ENCODE measurements around the gene FTO. TPM values are rescaled to one million over a fixed set of nuclear protein-coding genes. Genes with fewer than 3 reads are reported as not detected.

Gene FTO
- total and polyA plus RNA-seq, 2 of the 8 experiments (the other 6 are each of a cell fraction or from before 2014, with no cell fraction given), result 34.5 to 59.8 TPM

GRCh38 chr16:53886482-53887378, 182.8 kb downstream of the FTO start:
- H3K9ac ChIP-seq (replicated peaks in 1 of 4; ENCODE audit: extremely low read depth in 1 of 4, low read depth in 3 of 4, low read length in 3 of 4), result no peak overlapping the region
- H2AFZ ChIP-seq (ENCODE audit: low read length), result no peak overlapping the region
- H2BK15ac ChIP-seq (ENCODE audit: low read length), result no peak overlapping the region
- H3K4me3 ChIP-seq (ENCODE audit: extremely low read depth in 1 of 4, insufficient read depth in 2 of 4, low read depth in 3 of 4, low read length in 4 of 4), result no peak overlapping the region
- no peak overlapping the region for H3K14ac ChIP-seq (ENCODE audit: insufficient read length)
- H4K8ac ChIP-seq (ENCODE audit: extremely low read depth, insufficient read depth, low read length), result no peak overlapping the region
- no peak overlapping the region for H3K18ac ChIP-seq (ENCODE audit: extremely low read depth, low read length)
- no peak overlapping the region for H4K91ac ChIP-seq (replicated peaks; ENCODE audit: insufficient read length, low read length)
- no peaks in the 10 kb centered on the region; a peak in 1 of 4 replicates for H3K9me3 ChIP-seq (ENCODE audit: insufficient read depth in 2 of 2, low read depth in 1 of 2, low read length in 1 of 2)
- H3K56ac ChIP-seq (replicated peaks; ENCODE audit: insufficient read length, low read depth, low read length), result no peak overlapping the region
- H4K20me1 ChIP-seq (replicated peaks in 1 of 2; ENCODE audit: control insufficient read depth in 1 of 2, insufficient read depth in 2 of 2, low read length in 2 of 2), result peaks cover 0 to 2% of the 10 kb centered on the region in 2 experiments
- H3K27me3 ChIP-seq (replicated peaks in 1 of 4; ENCODE audit: control insufficient read depth in 3 of 4, extremely low read depth in 1 of 4, insufficient read depth in 3 of 4, low read length in 3 of 4), result no peaks in the 10 kb centered on the region
- no peak overlapping the region for H3K4me2 ChIP-seq (ENCODE audit: insufficient read depth in 1 of 2, low read depth in 2 of 2, low read length in 2 of 2)
- no peak overlapping the region for H3K23ac ChIP-seq (ENCODE audit: insufficient read length)
- H2AK5ac ChIP-seq (ENCODE audit: low read depth, low read length), result no peak overlapping the region
- no peaks in the 10 kb centered on the region for H3K79me1 ChIP-seq (ENCODE audit: low read depth, low read length)
- H2BK5ac ChIP-seq (ENCODE audit: low read depth, low read length), result no peak overlapping the region
- no peaks in the 10 kb centered on the region for H3K79me2 ChIP-seq (ENCODE audit: control insufficient read depth in 1 of 2, insufficient read depth in 2 of 2, low read length in 2 of 2)
- H3K4me1 ChIP-seq (replicated peaks in 1 of 4; ENCODE audit: control insufficient read depth in 3 of 4, insufficient read depth in 4 of 4, low read length in 3 of 4), result no peaks in the 10 kb centered on the region
- no peak overlapping the region for H2BK20ac ChIP-seq (ENCODE audit: low read length)
- H3K23me2 ChIP-seq (ENCODE audit: low read depth, low read length), result no peaks in the 10 kb centered on the region
- H3K27ac ChIP-seq (ENCODE audit: low read depth, low read length), result no peak overlapping the region
- ChIA-PET POLR2A (ENCODE audit: partially characterized antibody) (no interaction called here), CTCF (ENCODE audit: partially characterized antibody) (interaction anchor here (0.6 kb wide), 1 partner anchor 39 kb away, joined by 3 read pairs; no protein-coding TSS in a partner anchor)
- H3K36me3 ChIP-seq (ENCODE audit: control insufficient read depth in 2 of 4, insufficient read depth in 4 of 4, low read length in 3 of 4), result no peaks in the 10 kb centered on the region
- no peak overlapping the region for H2BK12ac ChIP-seq (ENCODE audit: low read depth, low read length)
- H3K4ac ChIP-seq (replicated peaks; ENCODE audit: insufficient read length, low read depth, low read length), result no peak overlapping the region
- H2BK120ac ChIP-seq (replicated peaks; ENCODE audit: low read depth, low read length), result no peak overlapping the region
- DNase-seq (ENCODE audit: low read depth in 1 of 2, low spot score in 2 of 2) (no peak), FAIRE-seq (no peak)
- H4K5ac ChIP-seq (ENCODE audit: insufficient read length, low read depth, low read length), result no peak overlapping the region
- no peak for TF ChIP-seq NANOG (IDR thresholded peaks at IDR 0.05; ENCODE audit: insufficient read depth, low read depth, low read length, poor library complexity, severe bottlenecking)
- no peak for TF ChIP-seq HDAC2 (IDR thresholded peaks at IDR 0.05; ENCODE audit: borderline replicate concordance in 1 of 2, low read depth in 2 of 2, low read length in 2 of 2)
- no peak for TF ChIP-seq POU5F1 (IDR thresholded peaks at IDR 0.05; ENCODE audit: low read depth, low read length)
- no peak for TF ChIP-seq YY1 (IDR thresholded peaks at IDR 0.05; ENCODE audit: low read depth, low read length)
- no peak for TF ChIP-seq MAX (IDR thresholded peaks at IDR 0.05)
- TF ChIP-seq SRF (IDR thresholded peaks at IDR 0.05; ENCODE audit: low read depth, low read length), result no peak
- no peak for TF ChIP-seq EZH2 (IDR thresholded peaks at IDR 0.05; ENCODE audit: low read depth, low read length, severe bottlenecking)
- 95% methylated on average over 7 of the region's 7 CpGs; no CpG with 5 or more reads in 1 of the 2 experiments for WGBS, 2 experiments (ENCODE audit: extremely low coverage in 1 of 2, insufficient coverage in 1 of 2, insufficient read length in 1 of 2, insufficient replicate concordance in 2 of 2, low coverage in 1 of 2, low lambda C conversion rate in 2 of 2, missing lambda C conversion rate in 1 of 2)

Data from H1 (cell line).